Measurements from ENCODE around the gene PLBD1.
A peak's percentile ranks its signal among the peaks of the same experiment; 100 is the strongest.

Gene PLBD1

GRCh38 chr12:14495326-14495725 lies 72.4 kb downstream of the PLBD1 start:
- DNase-seq = no peak

GRCh38 chr12:14482886-14483285 lies 84.8 kb downstream of the PLBD1 start:
- DNase-seq = no peak

GRCh38 chr12:14482361-14482760 lies 85.3 kb downstream of the PLBD1 start:
- no peak for DNase-seq

- DNase-seq = no peak
Measured at GRCh38 chr12:14481201-14481600, 86.5 kb downstream of the PLBD1 start.

GRCh38 chr12:14479004-14479403 lies 88.7 kb downstream of the PLBD1 start:
- DNase-seq = no peak

GRCh38 chr12:14473707-14474287 lies 93.9 kb downstream of the PLBD1 start:
- DNase-seq = peak; percentile 13

- DNase-seq = no peak
Measured at GRCh38 chr12:14471497-14471896, 96.2 kb downstream of the PLBD1 start.

- DNase-seq = no peak
Measured at GRCh38 chr12:14460212-14460841, 107.4 kb downstream of the PLBD1 start.

- peak; percentile 33 for DNase-seq
Measured at GRCh38 chr12:14454098-14454907, 113.4 kb downstream of the PLBD1 start.

Data from fibroblast of skin of back (primary cell).